GM18526 (cell line): ENCODE measurements around the gene IRF1.

Experiments used
- POLR2A ChIP-seq: IDR thresholded peaks from 3 replicates; pipeline ENCODE4 v1.6.1; 2011; ENCODE audit not compliant: insufficient read length; ENCODE audit errors: extremely low read depth

Gene IRF1

GRCh38 chr5:132446621-132447020 is 44.0 kb downstream of the IRF1 start:
- no peak for TF ChIP-seq POLR2A

- no peak for TF ChIP-seq POLR2A
Measured at GRCh38 chr5:132445930-132446329, 44.6 kb downstream of the IRF1 start.

GRCh38 chr5:132445640-132445923 is 45.0 kb downstream of the IRF1 start:
- TF ChIP-seq POLR2A: no peak

- TF ChIP-seq POLR2A: no peak
Measured at GRCh38 chr5:132444841-132445639, 45.5 kb downstream of the IRF1 start.

DNA sequence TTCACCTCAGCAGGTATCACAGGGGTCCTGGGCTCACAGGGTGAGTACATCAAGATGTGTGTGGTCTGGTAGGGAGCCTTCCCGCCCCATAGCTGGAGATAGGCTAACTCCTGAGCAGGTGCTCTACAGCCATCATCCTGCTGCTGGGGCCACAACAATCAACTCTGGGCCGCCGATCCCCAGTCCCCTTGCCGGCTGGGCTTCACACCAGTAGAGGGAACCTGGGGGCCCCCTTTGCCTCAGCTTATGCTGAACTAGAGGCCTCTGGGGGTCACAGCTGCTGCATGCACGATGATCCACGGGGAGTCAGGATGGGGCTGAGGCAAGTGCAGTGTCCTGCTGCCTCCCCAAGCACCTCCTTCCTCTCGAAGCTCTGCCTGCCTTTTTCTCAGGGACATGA is 46.5 kb downstream of the IRF1 start:
- TF ChIP-seq POLR2A: no peak

DNA sequence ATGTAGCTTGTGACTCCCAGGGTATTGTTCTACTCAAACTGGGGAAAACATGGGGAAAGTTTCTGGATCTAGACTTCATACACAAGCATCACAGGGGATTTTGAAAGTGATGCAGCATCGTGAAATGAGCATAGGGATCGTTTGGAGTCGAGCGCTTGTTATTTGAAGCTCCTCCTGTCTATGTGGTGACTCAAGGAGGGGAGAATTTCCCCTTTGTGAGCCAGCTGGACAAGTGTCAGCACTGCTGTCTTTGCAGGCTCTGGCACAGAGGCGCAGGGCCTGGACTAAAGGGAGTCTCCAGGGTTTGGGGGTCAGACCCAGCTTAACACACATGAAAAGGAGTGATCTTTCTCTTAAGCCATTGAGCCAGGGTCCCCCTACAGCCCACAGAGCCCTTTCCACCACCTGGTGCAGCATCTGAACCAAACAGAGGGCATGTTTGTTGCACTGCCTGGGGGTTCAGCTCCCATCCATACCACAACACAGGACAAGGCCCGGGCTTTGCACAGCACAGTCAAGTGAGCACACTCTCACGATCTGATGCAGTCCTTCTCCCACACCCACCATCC is 51.0 kb downstream of the IRF1 start:
- no peak for TF ChIP-seq POLR2A

DNA sequence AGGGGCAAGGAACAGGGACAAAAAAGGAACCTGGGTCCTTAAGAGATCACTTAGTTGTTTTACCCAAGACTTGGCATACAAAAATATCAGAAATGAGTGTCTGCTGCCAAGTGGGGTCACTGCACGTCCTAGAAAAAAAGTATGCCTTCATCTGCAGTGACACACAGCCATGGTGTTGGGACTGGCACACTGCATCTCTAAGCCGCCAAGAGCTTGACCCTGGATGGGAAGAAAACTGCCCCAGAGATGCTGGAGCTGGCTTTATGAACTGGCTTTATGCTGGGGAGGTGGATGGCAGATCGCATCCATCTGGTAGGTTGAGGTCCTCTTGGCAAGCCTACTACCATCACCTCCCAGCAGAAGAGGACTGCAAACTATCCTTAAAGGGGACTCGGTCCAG is 51.7 kb downstream of the IRF1 start:
- TF ChIP-seq POLR2A: no peak

- TF ChIP-seq POLR2A: peak; percentile 25
Measured at GRCh38 chr5:132437604-132438266, 52.8 kb downstream of the IRF1 start.

DNA sequence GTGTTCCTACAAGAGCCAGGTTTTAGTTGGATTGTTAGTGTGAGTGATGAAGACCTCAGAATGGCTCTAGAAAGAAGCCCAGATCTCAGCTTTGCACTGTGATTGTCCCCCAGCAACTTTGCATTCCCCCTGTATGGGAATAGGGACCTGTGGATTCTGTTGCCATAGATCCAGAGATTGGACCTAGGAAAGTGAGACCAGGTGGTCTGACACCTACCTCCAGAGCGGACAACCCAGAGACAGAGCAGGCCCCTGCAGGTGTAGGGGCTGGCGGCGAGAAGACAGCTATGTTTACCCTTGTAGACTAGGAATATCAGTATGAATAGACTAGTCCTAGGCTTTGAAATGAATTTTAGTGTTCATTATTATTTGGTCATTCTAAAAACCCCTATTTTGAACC is 53.6 kb downstream of the IRF1 start:
- no peak for TF ChIP-seq POLR2A

DNA sequence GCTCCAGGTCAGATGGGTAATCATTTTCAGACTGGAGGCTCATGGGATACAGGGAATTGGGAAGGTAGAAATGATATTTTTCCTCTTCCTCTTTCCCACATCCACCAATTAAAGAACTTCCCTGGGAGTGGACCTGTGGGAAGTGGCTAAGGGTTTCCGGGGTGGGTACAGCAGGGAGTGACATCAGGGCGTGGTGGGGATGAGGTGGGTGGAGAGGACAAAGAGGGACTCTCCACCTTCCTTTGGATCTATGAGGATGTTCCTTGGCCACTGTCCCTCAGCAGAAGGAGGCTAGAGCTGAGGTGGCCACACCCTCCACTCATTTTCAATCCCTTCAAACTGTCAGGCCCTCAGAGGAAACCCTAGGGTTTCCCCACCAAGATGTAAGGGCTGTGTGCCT is 54.7 kb downstream of the IRF1 start:
- TF ChIP-seq POLR2A: no peak

DNA sequence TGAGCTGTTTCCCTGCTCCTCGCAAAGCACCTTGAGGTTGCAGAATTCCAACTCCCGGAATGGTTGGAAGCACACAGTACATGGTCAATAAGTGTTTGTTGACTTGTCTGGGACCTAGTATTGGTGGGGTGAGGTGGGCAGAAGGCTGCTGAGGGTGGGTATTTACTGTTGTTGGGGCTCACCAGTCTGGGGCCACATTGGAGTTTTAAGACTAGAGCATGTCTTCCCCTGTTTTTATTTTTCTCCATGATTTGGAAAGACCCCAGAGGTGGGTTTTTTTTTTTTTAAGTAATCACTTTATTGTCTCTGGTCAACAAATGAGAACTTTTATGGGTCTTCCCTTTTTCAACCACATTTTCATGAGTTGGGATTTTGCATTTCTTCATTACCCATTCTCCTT is 55.1 kb downstream of the IRF1 start:
- no peak for TF ChIP-seq POLR2A

- no peak for TF ChIP-seq POLR2A
Measured at GRCh38 chr5:132434416-132435286, 55.9 kb downstream of the IRF1 start.

GRCh38 chr5:132433141-132433540 is 57.4 kb downstream of the IRF1 start:
- TF ChIP-seq POLR2A: no peak

GRCh38 chr5:132431632-132432031 is 58.9 kb downstream of the IRF1 start:
- no peak for TF ChIP-seq POLR2A
